HG03575 (cell line): Measurements from ENCODE around the gene ARID5B.

Experiments
- ATAC-seq: cut with Tn5 transposase; IDR thresholded peaks from one replicate; pipeline ENCODE4 v1.9.1; 2021; ENCODE audit not compliant: unreplicated experiment, insufficient number of reproducible peaks, low FRiP score; ENCODE audit errors: extremely low read depth

The ARID5B gene

GRCh38 chr10:61883371-61884025 is 18.0 kb upstream of the ARID5B start:
- no peak for ATAC-seq

- ATAC-seq, result no peak
Observed at GRCh38 chr10:61887772-61888171, 13.7 kb upstream of the ARID5B start.

GRCh38 chr10:61888744-61889143 is 12.8 kb upstream of the ARID5B start:
- no peak for ATAC-seq

- ATAC-seq, result no peak
Observed at GRCh38 chr10:61890430-61890829, 11.1 kb upstream of the ARID5B start.

- ATAC-seq, result no peak
Observed at GRCh38 chr10:61890881-61891409, 10.6 kb upstream of the ARID5B start.

GRCh38 chr10:61891906-61892585 is 9.5 kb upstream of the ARID5B start:
- no peak for ATAC-seq

GRCh38 chr10:61892961-61893360 is 8.5 kb upstream of the ARID5B start:
- no peak for ATAC-seq

GRCh38 chr10:61894133-61894532 is 7.4 kb upstream of the ARID5B start:
- ATAC-seq, result no peak

GRCh38 chr10:61895898-61896600 is 5.5 kb upstream of the ARID5B start:
- ATAC-seq, result no peak

GRCh38 chr10:61896854-61897661 is 4.4 kb upstream of the ARID5B start:
- peak; percentile 56 for ATAC-seq

- ATAC-seq, result no peak
Observed at GRCh38 chr10:61897671-61898434, 3.6 kb upstream of the ARID5B start.

- ATAC-seq, result no peak
Observed at GRCh38 chr10:61898435-61898778, 3.1 kb upstream of the ARID5B start.

GRCh38 chr10:61899069-61899531 is 2.4 kb upstream of the ARID5B start:
- ATAC-seq, result no peak

GRCh38 chr10:61899663-61899996 is 1.9 kb upstream of the ARID5B start:
- no peak for ATAC-seq

- no peak for ATAC-seq
Observed at GRCh38 chr10:61899997-61900828, 1.3 kb upstream of the ARID5B start.

GRCh38 chr10:61901829-61902444 is 438 bp downstream of the ARID5B start:
- no peak for ATAC-seq

GRCh38 chr10:61902445-61903220 is 1.1 kb downstream of the ARID5B start:
- ATAC-seq, result no peak
